B cell (primary cell): Measurements from ENCODE around the gene ARHGAP9. TPM values are rescaled to one million over a fixed set of nuclear protein-coding genes. Genes with fewer than 3 reads are reported as not detected.

ENCODE experiments used
- ATAC-seq: fragments of 200-7000 bp; cut with Tn5 transposase; one replicate; pipeline ENCODE4 v1.10.0; 2021; ENCODE audit warnings: low read depth, mild to moderate bottlenecking, moderate number of reproducible peaks, moderate library complexity
- CTCF ChIA-PET: fragments of 350-600 bp; sonication (Branson Sonifier 250); formaldehyde crosslinking; loops from one replicate; lab custom pipeline; 2021; ENCODE audit warnings: antibody characterized with exemption, inconsistent platforms; lab: Charles Lee
- POLR2A ChIA-PET: fragments of 350-600 bp; sonication (Branson Sonifier 250); formaldehyde crosslinking; loops from one replicate; lab custom pipeline; 2021; ENCODE audit warnings: antibody characterized with exemption; lab: Charles Lee
- DNase-seq: peaks from one replicate; pipeline ENCODE4 v3.0.0; 2013
- H2AFZ ChIP-seq: 2 replicates; pipeline ENCODE4 v1.6.1; 2012; ENCODE audit warnings: mild to moderate bottlenecking, low read depth, low read length; ENCODE audit not compliant: insufficient read depth, poor library complexity, severe bottlenecking
- H3K27ac ChIP-seq, 2 donors: 1 replicate in 1 of 2; 2 replicates in 1 of 2; pipeline ENCODE4 v1.5.1; 2012 to 2013; ENCODE audit warnings: low read length in 2 of 2, mild to moderate bottlenecking in 2 of 2, moderate library complexity in 1 of 2
- H3K27me3 ChIP-seq, 4 experiments: fragments of 200-600 bp in 1 of 4; sonication (generic) in 1 of 4; replicated peaks in 1 of 4; 1 replicate in 2 of 4; 2 replicates in 2 of 4; pipeline versions ENCODE4 v1.6.1 to v1.7.0; 2013 to 2016; ENCODE audit warnings: low read length in 3 of 4, mild to moderate bottlenecking in 2 of 4, mixed read lengths in 1 of 4, moderate library complexity in 1 of 4; ENCODE audit not compliant: insufficient read depth in 4 of 4, control insufficient read depth in 3 of 4; ENCODE audit errors: control extremely low read depth in 1 of 4
- H3K36me3 ChIP-seq, 2 experiments: replicated peaks in 1 of 2; 1 replicate in 1 of 2; 2 replicates in 1 of 2; pipeline versions ENCODE4 v1.6.1 to v1.7.1; 2013; ENCODE audit warnings: low read length in 1 of 2; ENCODE audit not compliant: insufficient read depth in 2 of 2, control insufficient read depth in 1 of 2; ENCODE audit errors: control extremely low read depth in 1 of 2, extremely low read depth in 1 of 2
- H3K4me1 ChIP-seq, 2 donors: fragments of 200-600 bp in 1 of 2; sonication (generic) in 1 of 2; 1 replicate in 1 of 2; 2 replicates in 1 of 2; pipeline versions ENCODE4 v1.5.1 to v1.6.1; 2013 to 2017; ENCODE audit warnings: low read length in 2 of 2; ENCODE audit not compliant: control insufficient read depth in 2 of 2, insufficient read depth in 2 of 2
- H3K4me2 ChIP-seq: replicated peaks from 2 replicates; pipeline ENCODE3; 2012; ENCODE audit warnings: mild to moderate bottlenecking, low read depth, low read length; ENCODE audit not compliant: poor library complexity, severe bottlenecking
- H3K4me3 ChIP-seq, 5 experiments: fragments of 200-600 bp in 1 of 5; sonication (generic) in 1 of 5; 1 replicate in 3 of 5; 2 replicates in 2 of 5; pipeline versions ENCODE4 v1.5.1 to v1.7.0; 2011 to 2016; ENCODE audit warnings: low read length in 4 of 5, mild to moderate bottlenecking in 4 of 5, low read depth in 2 of 5, control low read depth in 1 of 5, moderate library complexity in 1 of 5; ENCODE audit not compliant: insufficient read depth in 1 of 5; ENCODE audit errors: control extremely low read depth in 1 of 5, extremely low read depth in 1 of 5
- H3K79me2 ChIP-seq: fragments of 200-600 bp; sonication (generic); one replicate; pipeline ENCODE4 v1.6.0; 2016; ENCODE audit warnings: low read length; ENCODE audit not compliant: control insufficient read depth, insufficient read depth
- H3K9ac ChIP-seq: fragments of 200-600 bp; sonication (generic); 2 replicates; pipeline ENCODE4 v1.6.1; 2017; ENCODE audit warnings: mild to moderate bottlenecking, low read length, moderate library complexity
- H3K9me3 ChIP-seq, 3 donors: one replicate each; pipeline versions ENCODE4 v1.6.1 to v1.7.1; 2013; ENCODE audit warnings: low read length in 2 of 3; ENCODE audit not compliant: control insufficient read depth in 2 of 3, insufficient read depth in 1 of 3; ENCODE audit errors: control extremely low read depth in 1 of 3
- H4K20me1 ChIP-seq: 2 replicates; pipeline ENCODE4 v1.6.0; 2012; ENCODE audit warnings: mild to moderate bottlenecking, low read length; ENCODE audit not compliant: insufficient read depth, control insufficient read depth, poor library complexity, severe bottlenecking
- H3K27ac Mint-ChIP-seq: one replicate; pipeline ENCODE4 v1.8.0; 2021; ENCODE audit warnings: mixed read lengths
- H3K27me3 Mint-ChIP-seq: one replicate; pipeline ENCODE4 v1.8.0; 2021; ENCODE audit warnings: mixed read lengths
- H3K4me1 Mint-ChIP-seq: one replicate; pipeline ENCODE4 v1.8.0; 2021; ENCODE audit warnings: mixed read lengths
- H3K4me3 Mint-ChIP-seq: one replicate; pipeline ENCODE4 v1.8.0; 2021; ENCODE audit warnings: mixed read lengths
- H3K9me3 Mint-ChIP-seq: one replicate; pipeline ENCODE4 v1.8.0; 2022; ENCODE audit warnings: mixed read lengths; ENCODE audit not compliant: insufficient read depth
- CTCF ChIP-seq: fragments of 200-600 bp; IDR thresholded peaks from one replicate; pipeline ENCODE4 v1.8.0; 2022; ENCODE audit warnings: antibody characterized with exemption, mild to moderate bottlenecking
- EZH2 ChIP-seq: IDR thresholded peaks from 2 replicates; pipeline ENCODE4 v1.6.1; 2012; ENCODE audit warnings: borderline replicate concordance, low read depth, mild to moderate bottlenecking, moderate library complexity, low read length; ENCODE audit not compliant: insufficient read depth, poor library complexity, severe bottlenecking
- WGBS: methylation state at CpG from one replicate; pipeline ENCODE4 v1.1.5; 2013; ENCODE audit warnings: missing lambda C conversion rate; ENCODE audit not compliant: insufficient coverage; 5-methylcytosine and 5-hydroxymethylcytosine counted together
- intact Hi-C: fragments of 100-400 bp; cut with micrococcal nuclease; formaldehyde crosslinking; loops from one replicate; pipeline ENCODE4 v1.10.0; 2022
- polyA plus RNA-seq: library from polyadenylated mRNA; depleted of rRNA; stranded (reverse); fragments of >200 nt; gene quantifications from 2 replicates; pipeline ENCODE4 v1.2.3, GENCODE V29; 2012
- total RNA-seq, 2 donors: library from RNA; stranded (reverse); fragments of 120-200 nt in 1 of 2; gene quantifications; 1 replicate in 1 of 2; 2 replicates in 1 of 2; pipeline versions ENCODE4 v1.2.3 to v1.2.4, GENCODE V29; 2013 to 2022

The ARHGAP9 gene
- total and polyA plus RNA-seq, 2 donors (not counting 1 experiment from before 2014, with no cell fraction given), result 161 to 390 TPM

GRCh38 chr12:57433370-57433769 lies 46.3 kb downstream of the ARHGAP9 start:
- Histone ChIP-seq H2AFZ (no peak overlapping the region), H3K9ac (no peak overlapping the region), H3K36me3 (no peaks in the 10 kb centered on the region), H3K4me2 (no peak overlapping the region), H3K9me3 (no peaks in the 10 kb centered on the region), H3K27ac (no peak overlapping the region), H3K79me2 (peaks cover 20% of the 10 kb centered on the region), H3K4me1 (peaks cover 13 to 19% of the 10 kb centered on the region in 2 donors), H4K20me1 (no peaks in the 10 kb centered on the region), H3K4me3 (no peak overlapping the region), H3K27me3 (no peaks in the 10 kb centered on the region)
- Mint-ChIP-seq H3K27ac (no peak overlapping the region), H3K4me3 (no peak overlapping the region), H3K27me3 (peaks cover 1% of the 10 kb centered on the region), H3K4me1 (peaks cover 26% of the 10 kb centered on the region), H3K9me3 (no peaks in the 10 kb centered on the region)
- CTCF ChIA-PET, result interaction anchor here (1.0 to 3.1 kb wide), 3 partner anchors 12 to 25 kb away, joined by 3 to 28 read pairs (median 15); partner anchors contain the start of genes GLI1 and INHBE
- intact Hi-C loops, result no loop called here
- no peak for ATAC-seq
- 96% methylated on average over 3 of the region's 3 CpGs for WGBS
- DNase-seq, result no peak
- no peak for TF ChIP-seq CTCF
- no peak for TF ChIP-seq EZH2
- POLR2A ChIA-PET, result no interaction called here

- peaks cover 13 to 19% of the 10 kb centered on the region in 2 donors for H3K4me1 ChIP-seq
- ChIA-PET POLR2A (no interaction called here), CTCF (interaction anchor here (1.2 to 3.1 kb wide), 3 partner anchors 22 to 30 kb away, joined by 3 to 28 read pairs (median 15); partner anchors contain the start of genes GLI1 and INHBE)
- 100% methylated on average over 4 of the region's 11 CpGs for WGBS
- ATAC-seq (no peak), DNase-seq (no peak)
- peaks cover 36% of the 10 kb centered on the region for H3K4me1 Mint-ChIP-seq
- intact Hi-C loops, result loop anchor here (1.0 to 2.0 kb wide), 3 partner anchors 28 to 89 kb away; partner anchors contain the start of genes DDIT3 and GLI1
- peak overlapping the region; percentile 96 for H3K27ac ChIP-seq
- peak overlapping the region; percentile 76 for H3K9ac ChIP-seq
- H3K27ac Mint-ChIP-seq, result peak overlapping the region; percentile 99
- H2AFZ ChIP-seq, result peak overlapping the region; percentile 84
- H3K79me2 ChIP-seq, result peaks cover 20% of the 10 kb centered on the region
- H3K4me3 Mint-ChIP-seq, result peak overlapping the region; percentile 97
- no peaks in the 10 kb centered on the region for H4K20me1 ChIP-seq
- peak overlapping the region; percentile 81 for H3K4me2 ChIP-seq
- TF ChIP-seq EZH2 (no peak), CTCF (no peak)
- no peaks in the 10 kb centered on the region for H3K27me3 ChIP-seq
- no peaks in the 10 kb centered on the region for H3K27me3 Mint-ChIP-seq
- no peaks in the 10 kb centered on the region for H3K36me3 ChIP-seq
- H3K9me3 Mint-ChIP-seq, result no peaks in the 10 kb centered on the region
- H3K9me3 ChIP-seq, result no peaks in the 10 kb centered on the region
- H3K4me3 ChIP-seq, result peak overlapping the region; percentile 59 to 94 (median 63)
Measured at GRCh38 chr12:57431654-57432188, 47.9 kb downstream of the ARHGAP9 start.
